CD4-positive, alpha-beta T cell treated with Interleukin-2 at 100 ng/mL for 4 hours (primary cell): ENCODE data around the gene RXRG.

Experiments used
- DNase-seq: peaks from one replicate; pipeline ENCODE4 v3.0.0-alpha.2; 2020; ENCODE audit warnings: low spot score

The RXRG gene

GRCh38 chr1:165367375-165367993 lies 77.4 kb downstream of the RXRG start:
- peak; percentile 78 for DNase-seq

GRCh38 chr1:165365341-165365740 lies 79.6 kb downstream of the RXRG start:
- no peak for DNase-seq

GRCh38 chr1:165364568-165365133 lies 80.3 kb downstream of the RXRG start:
- no peak for DNase-seq

GRCh38 chr1:165356876-165357275 lies 88.0 kb downstream of the RXRG start:
- no peak for DNase-seq

- DNase-seq: no peak
These were observed 88.7 kb downstream of the RXRG start, which contains the start of gene LMX1A for GRCh38 chr1:165355977-165356811. LMX1A (minus strand) TSS chr1:165356715; CDS start chr1:165355559, 1,156 bp downstream.

- DNase-seq: no peak
These were observed 89.6 kb downstream of the RXRG start for GRCh38 chr1:165355139-165355976.

GRCh38 chr1:165354739-165355138 lies 90.2 kb downstream of the RXRG start:
- no peak for DNase-seq

- DNase-seq: no peak
These were observed 90.9 kb downstream of the RXRG start for GRCh38 chr1:165353731-165354671.

- no peak for DNase-seq
These were observed 92.3 kb downstream of the RXRG start for GRCh38 chr1:165352442-165353293.

- no peak for DNase-seq
These were observed 93.0 kb downstream of the RXRG start for GRCh38 chr1:165351863-165352441.
